ENCODE results near the gene IBA57.

IBA57 gene

GRCh38 chr1:228176024-228176395, 10.4 kb downstream of the IBA57 start:
- H3K9me3 ChIP-seq (ENCODE audit: control insufficient read depth, insufficient read depth, low read depth, low read length), result no peaks in the 10 kb centered on the region
- H3K36me3 ChIP-seq (ENCODE audit: control insufficient read depth, insufficient read depth, low read length), result peaks cover 4% of the 10 kb centered on the region
- no peaks in the 10 kb centered on the region for H3K27me3 ChIP-seq (ENCODE audit: control insufficient read depth, insufficient read depth, low read length)
- no peak overlapping the region for H3K27ac ChIP-seq (ENCODE audit: low read depth, low read length)
- H3K4me3 ChIP-seq (ENCODE audit: low read depth, low read length), result no peak overlapping the region
- peaks cover 11% of the 10 kb centered on the region for H3K4me1 ChIP-seq (ENCODE audit: control insufficient read depth, insufficient read depth, low read length)
- H3K9ac ChIP-seq (ENCODE audit: low read length), result no peak overlapping the region

- Histone ChIP-seq H3K9me3 (ENCODE audit: control insufficient read depth, insufficient read depth, low read depth, low read length) (no peaks in the 10 kb centered on the region), H3K9ac (ENCODE audit: low read length) (no peak overlapping the region), H3K27me3 (ENCODE audit: control insufficient read depth, insufficient read depth, low read length) (no peaks in the 10 kb centered on the region), H3K4me1 (ENCODE audit: control insufficient read depth, insufficient read depth, low read length) (peaks cover 11% of the 10 kb centered on the region), H3K27ac (ENCODE audit: low read depth, low read length) (no peak overlapping the region), H3K4me3 (ENCODE audit: low read depth, low read length) (no peak overlapping the region), H3K36me3 (ENCODE audit: control insufficient read depth, insufficient read depth, low read length) (peaks cover 4% of the 10 kb centered on the region)
Observed at GRCh38 chr1:228176461-228177182, 11.0 kb downstream of the IBA57 start.

GRCh38 chr1:228177183-228177475, 11.5 kb downstream of the IBA57 start:
- Histone ChIP-seq H3K27me3 (ENCODE audit: control insufficient read depth, insufficient read depth, low read length) (no peaks in the 10 kb centered on the region), H3K4me3 (ENCODE audit: low read depth, low read length) (no peak overlapping the region), H3K9ac (ENCODE audit: low read length) (no peak overlapping the region), H3K4me1 (ENCODE audit: control insufficient read depth, insufficient read depth, low read length) (peaks cover 11% of the 10 kb centered on the region), H3K9me3 (ENCODE audit: control insufficient read depth, insufficient read depth, low read depth, low read length) (no peaks in the 10 kb centered on the region), H3K27ac (ENCODE audit: low read depth, low read length) (no peak overlapping the region), H3K36me3 (ENCODE audit: control insufficient read depth, insufficient read depth, low read length) (peaks cover 4% of the 10 kb centered on the region)

- H3K36me3 ChIP-seq (ENCODE audit: control insufficient read depth, insufficient read depth, low read length), result peaks cover 4% of the 10 kb centered on the region
- no peak overlapping the region for H3K27ac ChIP-seq (ENCODE audit: low read depth, low read length)
- peaks cover 11% of the 10 kb centered on the region for H3K4me1 ChIP-seq (ENCODE audit: control insufficient read depth, insufficient read depth, low read length)
- no peaks in the 10 kb centered on the region for H3K27me3 ChIP-seq (ENCODE audit: control insufficient read depth, insufficient read depth, low read length)
- H3K4me3 ChIP-seq (ENCODE audit: low read depth, low read length), result no peak overlapping the region
- no peak overlapping the region for H3K9ac ChIP-seq (ENCODE audit: low read length)
- no peaks in the 10 kb centered on the region for H3K9me3 ChIP-seq (ENCODE audit: control insufficient read depth, insufficient read depth, low read depth, low read length)
Observed at GRCh38 chr1:228177721-228178710, 12.4 kb downstream of the IBA57 start.

- no peak overlapping the region for H3K27ac ChIP-seq (ENCODE audit: low read depth, low read length)
Observed at GRCh38 chr1:228178737-228179684, 13.4 kb downstream of the IBA57 start.

GRCh38 chr1:228180271-228180958, 14.8 kb downstream of the IBA57 start:
- Histone ChIP-seq H3K9me3 (ENCODE audit: control insufficient read depth, insufficient read depth, low read depth, low read length) (no peaks in the 10 kb centered on the region), H3K36me3 (ENCODE audit: control insufficient read depth, insufficient read depth, low read length) (no peaks in the 10 kb centered on the region; the same call in 1 of the 2 replicates), H3K9ac (ENCODE audit: low read length) (no peak overlapping the region), H3K4me3 (ENCODE audit: low read depth, low read length) (no peak overlapping the region), H3K4me1 (ENCODE audit: control insufficient read depth, insufficient read depth, low read length) (no peaks in the 10 kb centered on the region), H3K27me3 (ENCODE audit: control insufficient read depth, insufficient read depth, low read length) (no peaks in the 10 kb centered on the region), H3K27ac (ENCODE audit: low read depth, low read length) (no peak overlapping the region)

More at GRCh38 chr1:228178737-228179684, 13.4 kb downstream of the IBA57 start:
- Histone ChIP-seq H3K36me3 (ENCODE audit: control insufficient read depth, insufficient read depth, low read length) (peaks cover 4% of the 10 kb centered on the region), H3K9ac (ENCODE audit: low read length) (no peak overlapping the region), H3K4me3 (ENCODE audit: low read depth, low read length) (no peak overlapping the region), H3K9me3 (ENCODE audit: control insufficient read depth, insufficient read depth, low read depth, low read length) (no peaks in the 10 kb centered on the region), H3K27me3 (ENCODE audit: control insufficient read depth, insufficient read depth, low read length) (no peaks in the 10 kb centered on the region), H3K4me1 (ENCODE audit: control insufficient read depth, insufficient read depth, low read length) (0 out of 2 replicates have a peak, but pooled peaks cover 6% of the 10 kb centered on the region)

- H3K9me3 ChIP-seq (ENCODE audit: control insufficient read depth, insufficient read depth, low read depth, low read length), result no peaks in the 10 kb centered on the region
- no peaks in the 10 kb centered on the region for H3K4me1 ChIP-seq (ENCODE audit: control insufficient read depth, insufficient read depth, low read length)
- no peak overlapping the region for H3K9ac ChIP-seq (ENCODE audit: low read length)
- no peak overlapping the region for H3K27ac ChIP-seq (ENCODE audit: low read depth, low read length)
- no peak overlapping the region for H3K4me3 ChIP-seq (ENCODE audit: low read depth, low read length)
- H3K27me3 ChIP-seq (ENCODE audit: control insufficient read depth, insufficient read depth, low read length), result no peaks in the 10 kb centered on the region
- H3K36me3 ChIP-seq (ENCODE audit: control insufficient read depth, insufficient read depth, low read length), result no peaks in the 10 kb centered on the region
Observed at GRCh38 chr1:228180959-228181644, 15.5 kb downstream of the IBA57 start.

- Histone ChIP-seq H3K4me1 (ENCODE audit: control insufficient read depth, insufficient read depth, low read length) (no peaks in the 10 kb centered on the region), H3K9ac (ENCODE audit: low read length) (no peak overlapping the region), H3K36me3 (ENCODE audit: control insufficient read depth, insufficient read depth, low read length) (no peaks in the 10 kb centered on the region), H3K27ac (ENCODE audit: low read depth, low read length) (no peak overlapping the region), H3K27me3 (ENCODE audit: control insufficient read depth, insufficient read depth, low read length) (no peaks in the 10 kb centered on the region), H3K9me3 (ENCODE audit: control insufficient read depth, insufficient read depth, low read depth, low read length) (no peaks in the 10 kb centered on the region), H3K4me3 (ENCODE audit: low read depth, low read length) (no peak overlapping the region)
Observed at GRCh38 chr1:228181645-228182034, 16.0 kb downstream of the IBA57 start.

GRCh38 chr1:228182296-228183030, 16.9 kb downstream of the IBA57 start:
- no peak overlapping the region for H3K4me3 ChIP-seq (ENCODE audit: low read depth, low read length)
- H3K27me3 ChIP-seq (ENCODE audit: control insufficient read depth, insufficient read depth, low read length), result no peaks in the 10 kb centered on the region
- H3K27ac ChIP-seq (ENCODE audit: low read depth, low read length), result no peak overlapping the region
- H3K4me1 ChIP-seq (ENCODE audit: control insufficient read depth, insufficient read depth, low read length), result no peaks in the 10 kb centered on the region
- no peaks in the 10 kb centered on the region for H3K9me3 ChIP-seq (ENCODE audit: control insufficient read depth, insufficient read depth, low read depth, low read length)
- H3K36me3 ChIP-seq (ENCODE audit: control insufficient read depth, insufficient read depth, low read length), result no peaks in the 10 kb centered on the region
- H3K9ac ChIP-seq (ENCODE audit: low read length), result no peak overlapping the region
